Hypothalamus (tissue), 51 donors: ENCODE measurements around the gene TMEM185A.
"Not testable (repeated sequence)": the region's sequence is repeated elsewhere in the genome, so short reads cannot be mapped to it uniquely, and the experiment has no call there.

Source experiments
- DNase-seq, 51 donors: peaks; one replicate each; lab custom pipeline; 2025; lab: John Stamatoyannopoulos, UW

The TMEM185A gene

DNA sequence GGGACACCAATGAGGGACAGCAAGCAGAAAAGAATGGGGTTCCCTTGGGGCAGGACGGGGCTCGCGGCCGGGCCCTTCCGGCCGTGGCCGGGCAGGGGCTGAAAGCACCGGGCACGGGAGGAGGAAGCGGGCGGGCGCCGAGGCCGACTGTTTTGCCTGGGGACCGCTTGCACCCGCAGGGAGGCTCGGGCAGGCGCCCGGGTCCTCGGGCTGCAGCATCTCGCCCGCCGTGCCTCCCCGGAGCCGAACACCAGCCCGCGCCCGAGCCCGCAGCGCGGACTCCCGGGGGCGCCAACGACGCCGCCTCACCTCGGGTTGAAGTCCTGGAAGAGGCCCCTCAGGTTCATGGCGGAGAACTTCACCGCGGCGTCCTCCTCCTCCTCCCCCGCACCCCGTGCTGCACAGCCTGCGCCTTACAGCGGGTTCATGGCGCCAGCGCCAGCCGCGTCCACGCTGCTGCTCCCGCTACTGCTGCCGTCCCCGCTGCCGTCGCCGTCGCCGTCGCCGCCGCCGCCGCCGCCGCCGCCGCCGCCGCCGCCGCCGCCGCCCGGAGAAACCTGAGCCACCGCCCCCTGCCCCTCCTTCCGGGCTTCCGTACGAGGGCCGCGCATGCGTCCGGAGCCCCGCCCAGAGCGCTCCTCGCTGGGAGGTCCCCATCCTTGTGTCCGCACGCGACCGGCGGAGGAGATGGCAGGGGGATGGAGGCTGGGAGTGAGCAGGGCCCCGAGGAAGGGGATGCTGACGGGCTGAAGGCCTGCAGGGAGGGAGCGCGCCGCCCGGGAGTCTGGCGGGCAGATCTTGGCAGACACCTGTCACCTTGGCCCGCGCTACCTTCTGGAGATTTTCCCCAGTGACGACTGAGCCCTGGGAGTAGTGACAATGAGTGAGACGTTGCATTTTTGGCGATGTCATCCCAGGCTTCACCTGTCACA, at the start of gene TMEM185A:
TMEM185A (minus strand) TSS at position 559 of the 932 bp plus-strand sequence; CDS start at position 347, 212 bp downstream.
- DNase-seq: peak in 46 of 51 donors; percentile 1 to 68 (median 29)

DNA sequence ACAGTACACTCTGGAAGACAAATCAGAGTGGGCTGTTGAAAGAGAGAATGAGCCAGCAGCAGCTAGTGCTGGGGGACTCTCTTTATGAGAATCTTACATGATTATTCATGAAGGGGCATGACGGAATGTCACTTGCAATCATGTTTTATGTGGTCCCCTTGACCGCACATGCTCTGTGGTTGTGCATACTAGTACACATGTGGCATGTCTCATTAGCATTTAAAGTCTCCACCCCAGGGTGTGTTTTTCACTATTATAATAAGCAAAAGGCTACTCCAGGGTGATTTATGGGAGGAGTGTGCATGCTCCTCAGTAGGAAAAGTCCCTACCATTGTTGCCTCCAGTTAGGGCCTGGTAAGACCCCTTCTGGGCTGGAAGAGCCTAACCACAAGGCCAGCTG, 49.6 kb upstream of the TMEM185A start:
- no peak for DNase-seq

DNA sequence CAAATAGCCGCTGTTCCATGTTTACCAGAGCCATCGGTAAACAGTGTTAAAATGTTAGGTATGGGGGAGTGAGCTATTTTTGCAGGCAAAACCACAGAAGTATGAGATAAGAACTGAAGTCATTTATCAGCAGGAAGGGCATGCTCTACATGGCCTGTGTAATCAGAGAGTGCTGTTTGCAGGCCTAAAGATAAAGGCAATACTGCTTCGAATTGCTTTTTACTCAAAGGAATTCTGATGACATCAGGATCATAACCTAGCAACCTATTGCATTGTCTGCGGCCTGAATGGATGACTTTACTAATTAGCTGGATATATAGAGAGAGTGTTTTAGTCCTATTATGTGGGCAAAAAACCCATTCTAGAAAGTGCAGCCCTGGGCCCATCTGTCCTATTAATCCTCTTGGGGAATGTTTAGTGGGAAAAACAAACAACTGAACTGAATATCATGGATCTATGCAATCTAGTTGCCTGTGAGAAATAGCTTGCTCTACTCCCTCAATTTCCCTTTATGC, 47.6 kb upstream of the TMEM185A start:
- DNase-seq: not testable (repeated sequence)

DNA sequence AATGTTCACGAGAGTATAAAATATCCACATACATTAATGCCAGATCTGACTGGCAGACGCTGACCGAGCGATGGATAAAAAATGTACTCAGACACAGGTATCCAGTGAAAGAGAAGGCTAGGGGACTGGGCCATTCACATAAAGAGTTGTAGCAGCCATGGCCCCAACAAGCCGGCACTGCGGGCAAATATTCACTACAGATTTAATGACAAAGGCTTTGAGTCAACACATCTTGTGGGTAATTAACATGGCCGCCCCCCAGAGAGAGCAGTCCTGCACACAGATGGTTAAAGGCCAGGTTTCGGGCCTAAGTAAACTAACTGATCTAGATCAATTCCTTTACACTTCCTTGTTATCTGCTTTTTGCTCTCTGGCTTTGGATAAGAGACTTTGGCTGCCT, 44.0 kb upstream of the TMEM185A start:
- DNase-seq: not testable (repeated sequence)

DNA sequence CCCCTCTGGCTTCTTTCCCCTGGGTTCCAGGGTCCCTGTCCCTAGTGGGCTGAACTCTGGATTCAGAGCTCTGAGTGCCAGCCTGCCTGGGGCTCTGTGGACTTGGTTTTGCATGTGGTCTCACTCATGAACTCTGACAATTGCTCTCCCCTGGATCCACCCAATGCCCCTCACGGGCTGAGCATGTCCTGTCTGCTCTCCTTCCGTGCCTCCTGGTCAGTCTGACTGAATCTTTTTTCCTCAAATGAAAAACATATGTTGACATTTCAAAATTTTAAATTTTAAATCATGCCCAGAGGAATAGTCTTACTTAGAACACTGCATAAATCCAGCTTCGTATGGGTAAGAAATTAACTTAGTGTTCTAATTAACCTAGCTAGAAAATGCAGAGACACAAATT, 43.5 kb upstream of the TMEM185A start:
- DNase-seq: not testable (repeated sequence)

DNA sequence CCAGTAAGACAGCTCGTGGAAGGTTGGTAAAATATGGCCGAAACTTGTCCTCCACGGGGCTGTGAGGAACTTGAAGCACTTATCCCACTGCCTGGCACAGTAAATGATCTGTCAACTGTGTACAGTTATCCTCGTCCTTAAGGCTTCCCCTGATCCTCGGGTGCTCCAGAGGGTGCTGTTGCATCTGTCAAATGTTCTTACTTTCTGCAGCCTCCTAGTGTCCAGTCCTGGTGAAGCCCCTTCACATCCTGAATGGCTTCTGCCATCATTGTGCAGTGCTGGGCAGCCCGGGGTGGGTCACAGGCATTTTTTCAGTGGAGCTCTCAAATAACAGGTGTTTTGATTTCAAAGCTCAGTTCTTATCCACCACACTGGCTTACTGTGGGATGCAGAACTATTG, 29.0 kb upstream of the TMEM185A start:
- DNase-seq: not testable (repeated sequence)

DNA sequence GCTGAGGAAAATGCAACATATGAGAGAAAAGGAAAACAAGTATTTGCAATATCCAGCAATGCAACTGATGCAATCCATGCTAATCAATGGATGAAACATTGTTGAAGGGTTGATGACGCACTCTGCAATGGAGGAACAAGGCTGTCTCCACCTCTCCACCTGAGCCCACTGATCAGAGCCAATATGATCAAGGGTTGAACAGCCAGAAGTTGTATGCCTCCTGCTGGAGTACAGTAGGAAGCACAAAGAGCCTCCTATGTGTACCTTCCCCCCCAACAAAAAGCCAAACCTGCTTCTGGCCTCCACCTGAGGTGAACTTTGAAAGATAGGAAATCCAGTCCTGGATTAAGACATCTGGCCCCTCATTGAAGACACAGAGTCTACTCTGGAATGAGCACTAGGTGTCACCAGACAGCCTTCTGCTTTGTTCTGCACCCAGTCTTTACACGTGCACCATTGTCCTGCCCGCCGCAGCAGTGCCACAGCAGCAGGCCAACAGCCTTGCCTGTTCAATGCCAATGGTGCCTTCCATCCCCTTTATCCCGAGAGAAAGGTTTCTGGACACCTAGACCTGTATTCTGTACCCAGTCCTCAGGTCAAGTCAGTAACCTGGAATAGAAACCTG, 24.8 kb upstream of the TMEM185A start:
- DNase-seq: not testable (repeated sequence)

DNA sequence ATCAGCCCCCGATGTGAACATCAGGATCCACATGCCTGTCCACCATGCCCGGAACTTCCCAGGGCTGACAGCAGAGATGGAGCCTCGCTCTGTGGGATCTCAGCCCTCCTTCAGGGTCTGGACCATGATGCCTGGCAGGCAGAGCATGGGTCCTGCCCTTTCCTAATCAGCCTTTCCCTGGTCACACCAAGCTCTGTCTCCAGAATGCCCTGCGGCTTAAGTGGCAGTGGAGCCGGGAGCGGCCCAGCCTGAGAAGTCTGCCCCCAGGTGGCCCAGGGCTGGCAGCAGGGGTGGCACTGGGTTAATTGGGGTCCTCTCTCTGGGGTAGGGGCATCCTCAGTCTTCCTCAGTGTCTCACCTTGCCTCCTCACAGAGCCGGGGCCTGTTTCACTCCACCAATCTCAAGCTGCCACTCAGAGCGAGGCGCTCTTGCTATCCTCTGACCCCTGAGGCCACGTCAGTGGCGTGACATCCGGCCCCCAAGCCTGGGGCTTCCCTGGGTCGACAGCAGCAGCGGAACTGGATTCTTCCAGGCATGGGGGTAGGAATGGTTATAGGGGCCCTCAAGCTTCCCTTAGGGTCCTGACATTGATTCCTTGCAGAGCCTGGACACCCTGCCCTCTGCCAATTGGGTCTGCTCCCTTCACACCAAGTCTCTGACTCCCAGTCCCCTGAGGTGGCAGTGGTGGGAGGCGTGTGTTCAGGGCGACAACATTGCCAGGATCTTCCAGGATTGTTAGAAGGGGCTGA, 20.8 kb upstream of the TMEM185A start:
- DNase-seq: no peak

DNA sequence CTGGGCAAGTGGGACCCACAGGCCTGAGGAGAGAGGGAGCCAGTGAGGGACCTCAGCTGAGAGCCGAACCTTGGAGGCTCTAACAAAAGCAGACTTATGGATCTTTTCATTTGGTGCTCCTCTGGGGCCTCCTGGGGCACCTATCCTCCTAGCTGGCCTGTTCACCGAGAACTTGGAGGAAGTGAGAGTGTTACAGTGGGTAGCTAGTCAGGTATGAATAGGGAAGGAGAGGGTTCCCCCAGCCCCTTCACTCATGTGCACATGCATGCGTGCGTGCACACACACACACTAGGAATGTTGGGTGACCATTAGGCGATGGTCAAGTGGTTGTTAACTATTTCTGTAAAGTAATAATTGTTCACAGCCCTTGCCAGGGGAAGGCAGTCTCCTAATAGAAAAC, 18.6 kb upstream of the TMEM185A start:
- no peak for DNase-seq

DNA sequence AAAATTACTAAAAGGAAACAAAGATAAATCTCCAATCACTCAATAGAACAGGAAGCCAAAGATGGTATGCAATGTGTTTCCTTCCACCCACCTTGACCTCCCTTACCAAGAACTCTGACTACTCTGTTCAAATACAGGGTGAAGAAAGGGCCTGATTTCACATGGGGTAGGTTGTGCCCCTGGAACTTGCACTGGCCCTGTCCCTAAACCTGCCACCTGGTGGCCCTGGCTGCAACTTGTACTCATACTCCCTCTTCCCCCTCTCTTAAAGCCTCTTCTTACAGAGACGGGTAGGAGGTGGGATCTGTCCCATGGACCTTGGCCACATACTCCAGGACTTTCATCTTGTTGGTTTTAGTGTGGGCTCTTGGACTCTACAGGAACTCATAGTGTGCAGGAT, 17.3 kb upstream of the TMEM185A start:
- DNase-seq: no peak

DNA sequence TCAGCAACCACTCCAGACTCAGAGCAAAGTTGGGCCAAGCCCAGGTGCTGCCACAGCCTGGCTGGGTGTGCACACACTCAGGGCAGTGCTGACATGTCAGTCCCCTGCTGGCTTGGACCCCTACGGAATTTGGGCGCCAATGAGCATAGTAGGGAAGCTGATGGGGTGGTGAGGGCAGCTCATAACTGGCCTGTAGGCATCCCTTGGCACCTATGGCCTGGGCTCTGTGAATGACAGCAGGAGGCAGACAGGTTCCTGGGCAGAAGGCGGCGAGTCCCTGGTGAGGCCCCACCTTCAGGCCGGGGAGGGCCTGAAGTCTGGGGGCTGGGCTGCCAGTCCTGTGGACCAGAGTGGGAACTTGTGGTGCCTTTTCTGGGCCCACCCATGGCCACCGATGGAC, 15.9 kb upstream of the TMEM185A start:
- no peak for DNase-seq

DNA sequence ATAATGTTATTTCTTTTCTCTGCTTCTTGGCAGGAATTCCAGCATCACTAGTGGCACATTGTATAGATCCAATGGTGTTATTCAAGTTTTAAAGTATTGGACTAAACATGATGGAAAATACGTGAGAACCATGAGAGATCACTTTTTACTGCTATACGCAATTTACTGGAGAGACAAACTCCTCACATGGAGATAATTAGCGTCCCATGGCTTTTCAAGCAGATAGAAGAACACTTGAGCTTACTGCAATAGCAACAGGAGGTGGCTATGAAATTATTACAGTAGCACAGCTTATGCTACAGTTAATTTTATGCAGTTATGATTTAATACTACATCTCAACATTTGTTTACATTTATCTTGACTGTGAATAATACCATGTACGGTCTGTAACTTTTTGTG, 11.9 kb upstream of the TMEM185A start:
- no peak for DNase-seq

DNA sequence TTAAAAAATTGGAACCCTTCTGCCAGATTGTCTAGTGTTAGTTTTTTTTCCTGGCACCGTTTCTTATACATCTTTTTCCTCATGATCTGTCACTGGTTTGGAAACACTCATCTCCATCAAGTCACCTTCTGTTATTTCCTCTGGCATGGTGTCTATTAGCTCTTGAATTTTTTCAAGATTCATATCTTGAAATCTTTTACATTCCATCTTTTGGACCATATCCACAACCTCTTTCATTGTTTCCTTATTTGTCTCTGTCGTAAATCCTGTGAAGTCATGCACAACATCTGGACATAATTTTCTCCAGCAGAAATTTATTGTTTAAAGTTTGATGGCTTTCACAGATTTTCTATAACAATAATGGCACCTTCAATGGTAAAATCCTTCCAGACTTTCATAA, 10.2 kb upstream of the TMEM185A start:
- no peak for DNase-seq

DNA sequence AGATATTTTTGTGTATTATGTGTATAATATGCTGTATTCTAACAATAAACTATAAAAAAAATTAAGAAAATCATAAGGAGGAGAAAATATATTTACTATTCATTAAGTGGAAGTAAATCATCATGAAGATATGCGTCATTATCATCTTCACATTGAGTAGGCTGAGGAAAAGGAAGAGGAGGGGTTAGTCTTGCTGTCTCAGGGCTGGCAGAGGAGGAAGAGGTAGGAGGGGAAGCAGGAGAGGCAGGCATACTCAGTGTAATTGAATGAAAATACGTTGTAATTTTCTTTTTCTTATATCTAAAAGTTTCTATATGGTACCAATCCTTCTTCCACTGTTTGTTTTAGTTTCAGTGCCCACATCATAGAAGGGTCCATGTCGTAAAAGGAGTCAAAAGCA, 9.8 kb upstream of the TMEM185A start:
- no peak for DNase-seq

DNA sequence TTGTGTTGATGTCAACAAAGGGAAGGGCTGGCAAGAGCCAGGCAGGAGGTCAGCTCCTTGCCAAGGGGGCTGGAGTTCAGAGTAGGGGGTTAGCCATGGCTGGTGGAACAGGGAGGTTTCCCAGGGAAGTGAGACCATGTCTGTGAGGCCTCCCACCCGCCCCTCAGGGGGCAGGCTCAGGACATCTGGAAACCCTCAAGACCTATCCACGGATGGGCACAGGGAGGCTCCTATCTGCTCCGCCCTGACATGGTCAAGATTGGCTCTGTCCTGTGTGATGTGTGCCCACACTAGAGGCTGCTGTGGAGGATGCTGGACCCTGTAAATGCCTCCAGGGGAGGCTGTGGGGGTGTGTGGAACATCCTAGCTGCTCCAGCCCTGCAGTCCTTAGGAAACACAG, 8.0 kb upstream of the TMEM185A start:
- DNase-seq: no peak

DNA sequence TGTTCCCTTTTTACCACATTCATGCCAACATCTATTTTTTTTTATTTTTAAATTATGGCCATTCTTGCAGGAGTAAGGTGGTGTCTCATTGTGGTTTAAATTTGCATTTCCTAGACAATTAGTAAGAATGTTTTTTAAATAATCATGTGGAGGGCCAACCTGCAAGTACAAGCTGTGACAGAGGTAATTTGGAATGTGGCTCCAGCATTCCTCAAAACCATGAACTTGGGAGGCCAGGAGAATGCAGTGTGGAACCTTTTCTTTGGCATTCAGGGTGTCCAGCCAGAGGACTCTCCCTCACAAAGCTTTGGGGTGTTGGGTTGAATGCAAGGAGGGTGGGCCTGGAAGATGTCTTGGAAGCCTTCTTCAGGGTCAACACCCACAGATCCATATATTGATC, 7.3 kb upstream of the TMEM185A start:
- DNase-seq: no peak

DNA sequence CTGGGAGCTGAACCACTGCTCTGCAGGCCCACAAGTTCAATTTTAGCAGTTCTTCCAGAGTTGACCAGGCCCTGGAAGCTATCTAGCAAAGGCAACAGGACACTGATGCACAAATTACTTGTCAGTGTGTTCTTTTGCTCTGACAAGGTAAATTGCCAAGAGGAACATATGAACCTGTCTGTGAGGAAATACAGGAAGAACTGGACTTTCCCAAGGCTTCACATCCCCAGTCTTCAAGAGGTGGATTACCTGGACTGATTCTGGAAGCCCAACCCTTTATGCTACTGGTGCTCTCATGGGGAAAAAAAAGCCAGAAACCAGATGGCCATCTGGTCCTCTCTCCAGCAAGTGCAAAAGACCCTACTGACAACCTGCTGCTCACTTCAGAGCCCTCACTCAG, 1.9 kb upstream of the TMEM185A start:
- no peak for DNase-seq

DNA sequence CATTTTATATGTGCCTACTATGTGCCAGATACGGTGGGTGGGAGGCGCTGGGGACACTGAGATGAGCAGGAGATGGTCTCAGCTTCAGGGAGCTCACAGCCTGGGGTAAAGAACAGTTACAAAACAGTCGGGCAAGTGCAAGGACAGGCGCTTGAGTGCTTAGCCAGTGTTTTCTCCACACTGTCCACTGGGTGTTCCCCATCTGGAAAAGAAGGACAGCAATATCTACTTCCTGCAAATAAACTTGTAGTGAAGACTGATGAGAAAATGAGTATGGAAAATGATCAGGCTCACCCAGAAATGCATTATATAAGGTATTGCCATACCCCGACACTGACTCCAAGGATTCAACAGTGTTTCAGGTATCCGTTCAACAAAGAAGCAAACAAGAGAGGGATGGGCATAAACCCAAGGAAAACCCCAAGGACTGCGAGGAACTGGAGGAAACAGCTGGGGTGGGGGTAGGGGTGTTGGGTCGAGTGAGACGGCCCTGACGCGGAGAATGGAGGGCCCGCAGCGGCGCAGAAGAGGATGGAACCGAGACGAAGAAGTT, 835 bp downstream of the TMEM185A start:
- DNase-seq: peak in 6 of 51 donors; percentile 0 to 35 (median 1)

DNA sequence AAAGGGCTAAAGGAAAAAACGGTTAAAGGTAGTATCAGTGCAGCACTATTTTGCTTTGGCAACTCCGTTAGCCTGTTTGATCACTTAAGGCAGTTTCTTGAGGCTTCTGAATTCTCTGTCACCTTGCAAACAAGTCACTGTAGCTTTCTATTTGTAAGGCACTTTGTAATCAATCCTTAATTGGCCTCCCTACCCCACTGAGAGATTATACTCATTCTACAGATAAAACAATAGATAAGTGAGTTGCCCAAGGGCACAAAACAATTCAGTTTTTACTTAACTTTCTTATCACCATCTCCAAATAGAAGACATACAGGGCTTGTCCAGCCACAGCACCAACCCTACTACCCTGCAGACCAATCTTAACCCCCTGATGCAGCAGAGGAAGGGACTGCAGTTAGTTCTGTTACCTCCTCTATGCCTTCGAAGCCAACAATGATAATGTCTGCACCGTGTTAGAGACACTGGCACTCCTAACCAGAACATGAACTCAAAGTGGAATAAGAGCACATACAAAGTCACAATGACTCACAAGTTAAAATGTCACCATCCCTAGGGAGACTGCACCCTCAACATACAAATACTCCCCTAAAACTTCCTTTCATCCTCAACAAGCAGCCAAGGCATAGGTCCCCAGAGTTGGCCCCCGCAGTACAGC, 1.7 kb downstream of the TMEM185A start:
- DNase-seq: no peak

DNA sequence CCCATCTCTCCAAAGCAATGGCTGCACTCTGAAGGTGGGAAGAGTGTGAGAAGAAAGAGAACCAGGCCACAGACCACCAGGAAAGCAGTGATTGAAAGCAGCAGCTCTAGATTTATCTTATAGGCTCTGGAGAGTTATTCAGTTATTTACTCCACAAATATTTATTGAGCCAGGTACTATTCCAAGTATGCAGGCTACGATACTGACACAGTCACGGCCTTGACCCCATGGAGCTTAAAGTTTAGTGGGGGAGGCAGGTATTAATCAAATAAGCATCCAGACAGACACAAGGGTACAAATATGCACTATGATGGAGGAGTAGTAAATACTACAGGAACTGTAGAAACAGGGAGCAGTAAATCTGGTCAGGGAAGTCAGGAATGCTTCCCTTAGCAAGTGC, 2.8 kb downstream of the TMEM185A start:
- DNase-seq: no peak
